ENCODE measurements around the gene PAK6.

The PAK6 gene

DNA sequence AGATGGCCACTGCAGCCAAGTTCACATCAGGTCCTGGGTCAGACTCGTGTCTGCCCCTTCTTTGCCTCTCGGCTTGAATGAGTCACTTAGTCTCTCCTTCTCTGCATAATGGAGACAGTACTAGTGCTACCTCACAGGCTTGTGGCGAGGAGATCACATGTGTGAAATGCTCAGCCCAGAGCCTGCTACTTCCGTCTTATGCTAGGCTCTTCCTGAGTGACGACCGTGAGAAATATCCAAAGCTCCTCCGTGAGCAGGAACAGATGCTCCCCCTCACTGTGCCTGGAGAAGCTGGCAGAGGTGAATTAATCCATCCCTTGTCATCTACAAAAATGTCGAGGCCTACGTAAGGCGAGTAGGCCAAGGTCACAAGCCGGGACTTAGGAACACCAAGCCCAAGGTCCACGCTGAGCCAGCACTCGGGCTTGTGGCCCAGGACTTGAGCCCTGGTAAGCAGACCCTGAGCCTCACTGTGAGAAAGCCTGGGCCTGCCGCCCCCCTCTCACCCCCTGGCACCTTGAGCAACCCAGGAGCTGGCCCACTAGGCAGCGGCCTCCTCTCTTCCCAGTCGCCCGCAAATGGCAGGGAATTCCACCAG is 17.9 kb downstream of the PAK6 start:
- Histone ChIP-seq H3K4me3 (ENCODE audit: low read length) (no peak overlapping the region), H2AFZ (ENCODE audit: low read length) (no peak overlapping the region), H3K9me3 (replicated peaks; ENCODE audit: insufficient read depth, low read length) (no peaks in the 10 kb centered on the region), H3F3A (ENCODE audit: insufficient read depth, low read length) (no peaks in the 10 kb centered on the region), H3K4me1 (ENCODE audit: low read length) (no peaks in the 10 kb centered on the region), H3K36me3 (replicated peaks; ENCODE audit: insufficient read depth, low read length) (no peaks in the 10 kb centered on the region), H4K20me1 (ENCODE audit: insufficient read depth, low read length) (no peaks in the 10 kb centered on the region), H3K9ac (ENCODE audit: low read length) (no peak overlapping the region), H3K27me3 (replicated peaks; ENCODE audit: insufficient read depth, low read length) (peaks cover 11% of the 10 kb centered on the region; the same call in 1 of the 2 replicates), H3K27ac (ENCODE audit: low read length) (no peak overlapping the region), H3K79me2 (ENCODE audit: low read length) (no peaks in the 10 kb centered on the region), H3K9me2 (replicated peaks; ENCODE audit: insufficient read depth, low read length) (no peaks in the 10 kb centered on the region), H3K4me2 (ENCODE audit: low read depth, low read length) (no peak overlapping the region)
- no peak for DNase-seq
- TF ChIP-seq, protein P1, sequence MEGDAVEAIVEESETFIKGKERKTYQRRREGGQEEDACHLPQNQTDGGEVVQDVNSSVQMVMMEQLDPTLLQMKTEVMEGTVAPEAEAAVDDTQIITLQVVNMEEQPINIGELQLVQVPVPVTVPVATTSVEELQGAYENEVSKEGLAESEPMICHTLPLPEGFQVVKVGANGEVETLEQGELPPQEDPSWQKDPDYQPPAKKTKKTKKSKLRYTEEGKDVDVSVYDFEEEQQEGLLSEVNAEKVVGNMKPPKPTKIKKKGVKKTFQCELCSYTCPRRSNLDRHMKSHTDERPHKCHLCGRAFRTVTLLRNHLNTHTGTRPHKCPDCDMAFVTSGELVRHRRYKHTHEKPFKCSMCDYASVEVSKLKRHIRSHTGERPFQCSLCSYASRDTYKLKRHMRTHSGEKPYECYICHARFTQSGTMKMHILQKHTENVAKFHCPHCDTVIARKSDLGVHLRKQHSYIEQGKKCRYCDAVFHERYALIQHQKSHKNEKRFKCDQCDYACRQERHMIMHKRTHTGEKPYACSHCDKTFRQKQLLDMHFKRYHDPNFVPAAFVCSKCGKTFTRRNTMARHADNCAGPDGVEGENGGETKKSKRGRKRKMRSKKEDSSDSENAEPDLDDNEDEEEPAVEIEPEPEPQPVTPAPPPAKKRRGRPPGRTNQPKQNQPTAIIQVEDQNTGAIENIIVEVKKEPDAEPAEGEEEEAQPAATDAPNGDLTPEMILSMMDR (IDR thresholded peaks at IDR 0.05; ENCODE audit: low read length), result no peak
- no peak for TF ChIP-seq EZH2 (optimal IDR thresholded peaks at IDR 0.05; ENCODE audit: low read depth, low read length)
- TF ChIP-seq EZH2phosphoT487 (IDR thresholded peaks at IDR 0.05; ENCODE audit: low read length), result no peak

GRCh38 chr15:40257656-40258450 is 19.0 kb downstream of the PAK6 start:
- Histone ChIP-seq H3K4me3 (ENCODE audit: low read length) (no peak overlapping the region), H3K9ac (ENCODE audit: low read length) (no peak overlapping the region), H3K27me3 (replicated peaks; ENCODE audit: insufficient read depth, low read length) (peaks cover 6% of the 10 kb centered on the region; the same call in 1 of the 2 replicates), H3K4me2 (ENCODE audit: low read depth, low read length) (no peak overlapping the region), H3K9me2 (replicated peaks; ENCODE audit: insufficient read depth, low read length) (no peaks in the 10 kb centered on the region), H3K4me1 (ENCODE audit: low read length) (no peaks in the 10 kb centered on the region), H3F3A (ENCODE audit: insufficient read depth, low read length) (no peaks in the 10 kb centered on the region), H4K20me1 (ENCODE audit: insufficient read depth, low read length) (no peaks in the 10 kb centered on the region), H3K27ac (ENCODE audit: low read length) (no peak overlapping the region), H3K9me3 (replicated peaks; ENCODE audit: insufficient read depth, low read length) (no peaks in the 10 kb centered on the region), H3K79me2 (ENCODE audit: low read length) (no peaks in the 10 kb centered on the region), H3K36me3 (replicated peaks; ENCODE audit: insufficient read depth, low read length) (no peaks in the 10 kb centered on the region), H2AFZ (ENCODE audit: low read length) (no peak overlapping the region)
- TF ChIP-seq EZH2phosphoT487 (IDR thresholded peaks at IDR 0.05; ENCODE audit: low read length), result no peak
- TF ChIP-seq, protein P1 (IDR thresholded peaks at IDR 0.05; ENCODE audit: low read length), result no peak
- DNase-seq, result no peak

- Histone ChIP-seq H3K4me1 (ENCODE audit: low read length) (no peaks in the 10 kb centered on the region), H3K4me3 (ENCODE audit: low read length) (no peak overlapping the region), H3K9ac (ENCODE audit: low read length) (no peak overlapping the region), H3K36me3 (replicated peaks; ENCODE audit: insufficient read depth, low read length) (no peaks in the 10 kb centered on the region), H3F3A (ENCODE audit: insufficient read depth, low read length) (no peaks in the 10 kb centered on the region), H3K79me2 (ENCODE audit: low read length) (no peaks in the 10 kb centered on the region), H3K9me3 (replicated peaks; ENCODE audit: insufficient read depth, low read length) (no peaks in the 10 kb centered on the region), H3K9me2 (replicated peaks; ENCODE audit: insufficient read depth, low read length) (no peaks in the 10 kb centered on the region), H3K27me3 (replicated peaks; ENCODE audit: insufficient read depth, low read length) (no peaks in the 10 kb centered on the region), H4K20me1 (ENCODE audit: insufficient read depth, low read length) (no peaks in the 10 kb centered on the region), H3K4me2 (ENCODE audit: low read depth, low read length) (no peak overlapping the region), H3K27ac (ENCODE audit: low read length) (no peak overlapping the region), H2AFZ (ENCODE audit: low read length) (no peak overlapping the region)
- TF ChIP-seq EZH2 (optimal IDR thresholded peaks at IDR 0.05; ENCODE audit: low read depth, low read length) (no peak), EZH2phosphoT487 (IDR thresholded peaks at IDR 0.05; ENCODE audit: low read length) (no peak)
- TF ChIP-seq, protein P1 (IDR thresholded peaks at IDR 0.05; ENCODE audit: low read length), result no peak
- no peak for DNase-seq
Measured at GRCh38 chr15:40258544-40258943, 19.7 kb downstream of the PAK6 start.
